ENCODE results near the gene SLC12A8.

- TF ChIP-seq, protein P1, sequence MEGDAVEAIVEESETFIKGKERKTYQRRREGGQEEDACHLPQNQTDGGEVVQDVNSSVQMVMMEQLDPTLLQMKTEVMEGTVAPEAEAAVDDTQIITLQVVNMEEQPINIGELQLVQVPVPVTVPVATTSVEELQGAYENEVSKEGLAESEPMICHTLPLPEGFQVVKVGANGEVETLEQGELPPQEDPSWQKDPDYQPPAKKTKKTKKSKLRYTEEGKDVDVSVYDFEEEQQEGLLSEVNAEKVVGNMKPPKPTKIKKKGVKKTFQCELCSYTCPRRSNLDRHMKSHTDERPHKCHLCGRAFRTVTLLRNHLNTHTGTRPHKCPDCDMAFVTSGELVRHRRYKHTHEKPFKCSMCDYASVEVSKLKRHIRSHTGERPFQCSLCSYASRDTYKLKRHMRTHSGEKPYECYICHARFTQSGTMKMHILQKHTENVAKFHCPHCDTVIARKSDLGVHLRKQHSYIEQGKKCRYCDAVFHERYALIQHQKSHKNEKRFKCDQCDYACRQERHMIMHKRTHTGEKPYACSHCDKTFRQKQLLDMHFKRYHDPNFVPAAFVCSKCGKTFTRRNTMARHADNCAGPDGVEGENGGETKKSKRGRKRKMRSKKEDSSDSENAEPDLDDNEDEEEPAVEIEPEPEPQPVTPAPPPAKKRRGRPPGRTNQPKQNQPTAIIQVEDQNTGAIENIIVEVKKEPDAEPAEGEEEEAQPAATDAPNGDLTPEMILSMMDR (IDR thresholded peaks at IDR 0.05): no peak
- TF ChIP-seq EZH2 (IDR thresholded peaks at IDR 0.05; ENCODE audit: borderline replicate concordance, insufficient read depth, low read depth, low read length, poor library complexity, severe bottlenecking): no peak
Measured at GRCh38 chr3:125240496-125240895, 27.9 kb upstream of the SLC12A8 start.

All from B cell (primary cell).